Measurements from ENCODE around the gene GNPDA1. TPM values are rescaled to one million over a fixed set of nuclear protein-coding genes. Genes with fewer than 3 reads are reported as not detected.

GNPDA1 gene
- total RNA-seq, 4 donors from 2014 or later, result 16.9 to 40.7 (median 30.6) TPM

DNA sequence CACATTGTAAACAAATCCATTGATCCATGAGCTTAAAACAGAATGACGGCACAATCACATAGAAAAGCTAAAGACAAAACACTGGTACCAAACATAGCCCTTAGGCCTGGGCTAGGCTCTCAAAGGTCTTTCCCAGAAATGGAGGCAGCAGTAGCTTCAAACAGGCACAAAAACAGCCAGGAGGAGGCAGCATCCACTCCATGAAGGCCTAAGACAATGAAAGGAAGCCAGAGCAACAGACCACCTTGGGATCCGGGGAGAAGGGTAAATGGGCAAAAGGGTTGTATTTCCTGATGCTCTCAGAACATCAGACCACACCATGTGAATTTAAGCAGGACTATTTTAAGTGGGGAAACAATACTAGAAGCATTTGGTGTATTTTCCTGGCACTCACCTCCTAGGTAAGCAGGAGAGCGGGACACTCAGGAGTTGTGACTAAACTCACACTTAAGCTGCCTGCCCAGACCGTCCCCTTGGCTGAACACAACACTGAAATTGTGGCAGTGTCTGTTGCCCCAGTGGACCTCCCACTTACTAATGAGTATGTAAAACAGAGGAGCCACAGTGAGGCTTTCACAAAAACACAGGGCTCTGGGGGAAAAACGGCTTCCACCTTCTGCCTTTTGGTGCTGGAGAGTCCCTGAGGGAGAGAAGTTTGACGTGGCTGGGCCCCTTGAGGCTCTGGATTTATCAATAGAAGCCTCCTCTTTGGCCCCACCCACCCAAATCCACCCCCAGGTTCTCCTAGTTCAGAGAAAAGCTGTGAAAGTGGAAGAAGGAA, 11.9 kb downstream of the GNPDA1 start:
- intact Hi-C loops (cut with DNase I; ENCODE audit: low total_unique reads), result no loop called here
- TF ChIP-seq, protein P1, sequence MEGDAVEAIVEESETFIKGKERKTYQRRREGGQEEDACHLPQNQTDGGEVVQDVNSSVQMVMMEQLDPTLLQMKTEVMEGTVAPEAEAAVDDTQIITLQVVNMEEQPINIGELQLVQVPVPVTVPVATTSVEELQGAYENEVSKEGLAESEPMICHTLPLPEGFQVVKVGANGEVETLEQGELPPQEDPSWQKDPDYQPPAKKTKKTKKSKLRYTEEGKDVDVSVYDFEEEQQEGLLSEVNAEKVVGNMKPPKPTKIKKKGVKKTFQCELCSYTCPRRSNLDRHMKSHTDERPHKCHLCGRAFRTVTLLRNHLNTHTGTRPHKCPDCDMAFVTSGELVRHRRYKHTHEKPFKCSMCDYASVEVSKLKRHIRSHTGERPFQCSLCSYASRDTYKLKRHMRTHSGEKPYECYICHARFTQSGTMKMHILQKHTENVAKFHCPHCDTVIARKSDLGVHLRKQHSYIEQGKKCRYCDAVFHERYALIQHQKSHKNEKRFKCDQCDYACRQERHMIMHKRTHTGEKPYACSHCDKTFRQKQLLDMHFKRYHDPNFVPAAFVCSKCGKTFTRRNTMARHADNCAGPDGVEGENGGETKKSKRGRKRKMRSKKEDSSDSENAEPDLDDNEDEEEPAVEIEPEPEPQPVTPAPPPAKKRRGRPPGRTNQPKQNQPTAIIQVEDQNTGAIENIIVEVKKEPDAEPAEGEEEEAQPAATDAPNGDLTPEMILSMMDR (IDR thresholded peaks at IDR 0.05), result no peak
- no peak for TF ChIP-seq POLR2A (IDR thresholded peaks at IDR 0.05)
- WGBS, 2 donors, result 67 to 74% methylated on average over 6 of the region's 6 CpGs
- no peak for DNase-seq (ENCODE audit: low spot score in 2 of 2)
- H3K4me3 ChIP-seq (ENCODE audit: low read depth, poor library complexity, severe bottlenecking), result no peak overlapping the region

DNA sequence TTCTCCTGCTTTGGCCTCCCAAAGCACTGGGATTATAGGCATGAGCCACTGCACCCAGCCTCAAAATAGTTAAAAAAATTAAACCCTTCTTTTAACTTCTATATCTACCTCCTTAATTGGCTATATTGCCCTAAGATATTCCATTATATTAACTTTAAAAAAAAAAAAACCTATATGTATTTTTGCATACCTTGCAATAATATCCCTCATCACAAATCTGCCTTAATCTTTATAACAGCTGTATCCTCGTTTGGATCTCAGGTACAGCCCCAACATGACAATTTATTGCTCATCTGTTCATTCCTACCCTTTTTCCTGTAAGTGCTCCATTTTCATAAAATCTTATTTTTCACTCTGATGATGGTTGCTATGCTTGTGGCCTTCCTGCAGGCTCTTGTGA, 12.7 kb downstream of the GNPDA1 start:
- no peak for DNase-seq (ENCODE audit: low spot score in 2 of 2)
- TF ChIP-seq, protein P1 (IDR thresholded peaks at IDR 0.05), result no peak
- TF ChIP-seq POLR2A (IDR thresholded peaks at IDR 0.05), result no peak
- 38 to 41% methylated on average over 1 of the region's 1 CpG for WGBS, 2 donors
- no peak overlapping the region for H3K4me3 ChIP-seq (ENCODE audit: low read depth, poor library complexity, severe bottlenecking)
- intact Hi-C loops (cut with DNase I; ENCODE audit: low total_unique reads), result no loop called here

DNA sequence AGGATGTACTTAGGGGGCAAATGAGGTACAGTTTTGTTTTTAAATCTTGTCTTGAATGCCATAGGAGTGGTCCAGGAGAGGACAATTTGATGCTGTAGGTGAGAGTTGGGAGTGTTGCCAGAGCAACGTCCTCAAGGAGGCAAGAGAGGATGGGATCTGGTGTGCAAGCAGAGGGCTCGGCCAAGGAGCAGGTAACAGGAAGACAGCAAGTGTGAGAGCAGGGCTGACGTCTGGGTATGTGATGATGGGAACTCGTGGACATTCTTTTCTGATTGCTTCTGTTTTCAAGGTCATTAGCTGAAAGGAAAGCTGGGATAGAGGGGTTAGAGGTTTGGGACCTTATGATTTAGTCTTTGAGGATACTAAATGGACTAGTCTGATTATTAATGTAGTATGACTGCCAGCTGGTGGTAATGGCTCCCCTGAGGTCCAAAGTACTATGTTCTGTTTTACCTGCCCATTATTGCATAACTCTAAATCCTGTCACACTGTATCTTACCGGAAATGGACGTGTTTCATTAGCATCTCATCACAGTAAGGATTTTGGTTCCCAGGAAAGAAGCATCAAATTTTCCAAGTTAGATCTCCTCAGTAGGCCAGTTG, 15.4 kb downstream of the GNPDA1 start:
- no peak for TF ChIP-seq POLR2A (IDR thresholded peaks at IDR 0.05)
- TF ChIP-seq, protein P1 (IDR thresholded peaks at IDR 0.05), result no peak
- DNase-seq (ENCODE audit: low spot score in 2 of 2), result no peak
- no peak overlapping the region for H3K4me3 ChIP-seq (ENCODE audit: low read depth, poor library complexity, severe bottlenecking)
- WGBS, 2 donors, result 68 to 72% methylated on average over 6 of the region's 6 CpGs
- intact Hi-C loops (cut with DNase I; ENCODE audit: low total_unique reads), result no loop called here

DNA sequence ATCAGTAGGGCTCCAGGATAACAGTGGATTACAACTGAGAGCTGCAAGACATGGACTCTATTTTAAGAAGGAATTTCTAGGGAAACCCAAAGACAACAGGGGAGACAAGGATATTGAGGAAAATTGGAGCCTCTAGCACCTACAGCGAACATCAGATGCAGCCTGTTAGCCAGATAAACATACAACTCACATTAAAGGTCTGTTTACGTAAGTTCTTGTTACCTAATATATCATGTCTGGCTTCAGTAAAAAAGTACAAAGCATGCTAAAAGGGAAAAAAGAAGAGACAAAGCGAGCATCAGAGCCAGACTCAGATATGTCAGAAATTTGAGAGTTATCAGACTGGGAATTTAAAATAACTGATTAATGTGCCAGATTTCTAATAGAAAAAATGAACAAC, 17.2 kb downstream of the GNPDA1 start:
- TF ChIP-seq, protein P1 (IDR thresholded peaks at IDR 0.05), result no peak
- TF ChIP-seq POLR2A (IDR thresholded peaks at IDR 0.05), result no peak
- H3K4me3 ChIP-seq (ENCODE audit: low read depth, poor library complexity, severe bottlenecking), result no peak overlapping the region
- DNase-seq (ENCODE audit: low spot score in 2 of 2), result no peak
- 93 to 97% methylated on average over 3 of the region's 3 CpGs for WGBS, 2 donors
- intact Hi-C loops (cut with DNase I; ENCODE audit: low total_unique reads), result no loop called here

DNA sequence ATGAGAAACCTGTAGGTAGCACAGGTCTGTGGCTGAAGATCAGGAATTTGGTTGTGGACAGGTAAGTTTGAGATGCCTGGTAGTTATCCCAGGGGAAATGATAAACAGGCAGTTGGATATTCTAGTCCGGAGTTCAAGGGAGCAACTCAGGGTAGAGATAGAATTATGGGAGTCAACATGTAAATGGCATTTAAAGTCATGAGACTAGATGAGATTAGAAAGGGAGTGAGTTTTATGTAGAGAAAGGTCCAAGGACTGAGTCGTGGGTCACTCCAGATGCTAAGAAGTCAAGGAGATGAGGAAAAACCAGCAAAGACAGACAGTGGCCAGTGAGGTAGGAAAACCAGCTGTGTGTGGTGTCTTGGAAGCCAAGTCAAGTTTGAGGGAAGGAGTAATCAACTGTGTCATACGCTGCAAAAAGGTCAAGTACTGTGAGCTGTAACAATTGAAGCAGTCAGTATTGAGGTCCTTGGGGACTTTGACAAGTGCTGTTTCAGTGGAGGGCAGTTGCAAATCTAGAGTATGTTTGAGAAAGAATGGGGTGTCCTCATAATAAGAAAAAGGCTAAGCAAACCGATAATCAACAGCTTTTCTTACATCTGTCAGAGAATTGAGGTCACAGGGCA, 18.2 kb downstream of the GNPDA1 start:
- TF ChIP-seq POLR2A (IDR thresholded peaks at IDR 0.05), result no peak
- TF ChIP-seq, protein P1 (IDR thresholded peaks at IDR 0.05), result no peak
- intact Hi-C loops (cut with DNase I; ENCODE audit: low total_unique reads), result loop anchor here (5.0 kb wide), 1 partner anchor 153 kb away; no protein-coding TSS in a partner anchor
- 61 to 74% methylated on average over 4 of the region's 4 CpGs for WGBS, 2 donors
- no peak overlapping the region for H3K4me3 ChIP-seq (ENCODE audit: low read depth, poor library complexity, severe bottlenecking)
- no peak for DNase-seq (ENCODE audit: low spot score in 2 of 2)
